Body of pancreas (tissue), 4 donors: ENCODE measurements around the gene RGS12.

Experiments
- CTCF ChIP-seq, 7 experiments: fragments of 450-650 bp in 4 of 7; fragments of 200-600 bp in 3 of 7; sonication (generic) in 3 of 7; IDR thresholded peaks; one replicate each; pipeline ENCODE4 v1.5.1; 2016 to 2019; ENCODE audit warnings: antibody characterized with exemption in 7 of 7
- POLR2A ChIP-seq, 3 donors: fragments of 450-650 bp; IDR thresholded peaks; one replicate each; pipeline ENCODE4 v1.6.1; 2016; ENCODE audit warnings: antibody characterized with exemption in 3 of 3, mild to moderate bottlenecking in 2 of 3

- no peak for TF ChIP-seq CTCF (IDR thresholded peaks at IDR 0.05)
- no peak for TF ChIP-seq POLR2A (IDR thresholded peaks at IDR 0.05)
Measured at GRCh38 chr4:3303565-3303824, 10.7 kb downstream of the RGS12 start.
